PFSK-1 (cell line): ENCODE results near the gene CYS1.

Experiments
- FOXP2 ChIP-seq: optimal IDR thresholded peaks from 2 replicates; pipeline ENCODE3; 2011; ENCODE audit warnings: borderline replicate concordance, control low read depth, inconsistent platforms; ENCODE audit not compliant: insufficient read depth; ENCODE audit errors: extremely low read length, extremely low read depth
- POLR2AphosphoS5 ChIP-seq: IDR thresholded peaks from 2 replicates; pipeline ENCODE4 v1.6.1; 2012; ENCODE audit warnings: low read depth, mild to moderate bottlenecking, control low read depth, low read length, moderate library complexity
- SIN3A ChIP-seq: IDR thresholded peaks from 2 replicates; pipeline ENCODE4 v1.6.1; 2012; ENCODE audit warnings: mild to moderate bottlenecking, low read length, moderate library complexity, borderline replicate concordance; ENCODE audit not compliant: insufficient read depth
- TAF1 ChIP-seq: IDR thresholded peaks from 2 replicates; pipeline ENCODE4 v1.6.1; 2012; ENCODE audit warnings: low read length, control low read depth, borderline replicate concordance; ENCODE audit not compliant: insufficient read depth
- TF ChIP-seq, protein P1 (sequence below), 2 experiments: IDR thresholded peaks; 2 replicates each; pipeline versions ENCODE4 v1.6.1 to v1.8.0; 2011 to 2012; ENCODE audit warnings: low read depth in 2 of 2, low read length in 2 of 2, control low read depth in 1 of 2, inconsistent platforms in 1 of 2, mild to moderate bottlenecking in 1 of 2, moderate library complexity in 1 of 2; ENCODE audit not compliant: insufficient read depth in 1 of 2

- no peak for TF ChIP-seq POLR2AphosphoS5
- TF ChIP-seq TAF1 = no peak
- TF ChIP-seq SIN3A = no peak
- TF ChIP-seq, protein P1, sequence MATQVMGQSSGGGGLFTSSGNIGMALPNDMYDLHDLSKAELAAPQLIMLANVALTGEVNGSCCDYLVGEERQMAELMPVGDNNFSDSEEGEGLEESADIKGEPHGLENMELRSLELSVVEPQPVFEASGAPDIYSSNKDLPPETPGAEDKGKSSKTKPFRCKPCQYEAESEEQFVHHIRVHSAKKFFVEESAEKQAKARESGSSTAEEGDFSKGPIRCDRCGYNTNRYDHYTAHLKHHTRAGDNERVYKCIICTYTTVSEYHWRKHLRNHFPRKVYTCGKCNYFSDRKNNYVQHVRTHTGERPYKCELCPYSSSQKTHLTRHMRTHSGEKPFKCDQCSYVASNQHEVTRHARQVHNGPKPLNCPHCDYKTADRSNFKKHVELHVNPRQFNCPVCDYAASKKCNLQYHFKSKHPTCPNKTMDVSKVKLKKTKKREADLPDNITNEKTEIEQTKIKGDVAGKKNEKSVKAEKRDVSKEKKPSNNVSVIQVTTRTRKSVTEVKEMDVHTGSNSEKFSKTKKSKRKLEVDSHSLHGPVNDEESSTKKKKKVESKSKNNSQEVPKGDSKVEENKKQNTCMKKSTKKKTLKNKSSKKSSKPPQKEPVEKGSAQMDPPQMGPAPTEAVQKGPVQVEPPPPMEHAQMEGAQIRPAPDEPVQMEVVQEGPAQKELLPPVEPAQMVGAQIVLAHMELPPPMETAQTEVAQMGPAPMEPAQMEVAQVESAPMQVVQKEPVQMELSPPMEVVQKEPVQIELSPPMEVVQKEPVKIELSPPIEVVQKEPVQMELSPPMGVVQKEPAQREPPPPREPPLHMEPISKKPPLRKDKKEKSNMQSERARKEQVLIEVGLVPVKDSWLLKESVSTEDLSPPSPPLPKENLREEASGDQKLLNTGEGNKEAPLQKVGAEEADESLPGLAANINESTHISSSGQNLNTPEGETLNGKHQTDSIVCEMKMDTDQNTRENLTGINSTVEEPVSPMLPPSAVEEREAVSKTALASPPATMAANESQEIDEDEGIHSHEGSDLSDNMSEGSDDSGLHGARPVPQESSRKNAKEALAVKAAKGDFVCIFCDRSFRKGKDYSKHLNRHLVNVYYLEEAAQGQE (IDR thresholded peaks at IDR 0.05; ENCODE audit: insufficient read depth in 1 of 2, low read depth in 2 of 2, low read length in 2 of 2) = no peak
- TF ChIP-seq FOXP2 = no peak
Observed at GRCh38 chr2:10019174-10019573, 61.0 kb downstream of the CYS1 start.
